ENCODE data around the gene ARL8A.
"Not testable (repeated sequence)": the region's sequence is repeated elsewhere in the genome, so short reads cannot be mapped to it uniquely, and the experiment has no call there.

The ARL8A gene

GRCh38 chr1:202176949-202177927 is 32.7 kb upstream of the ARL8A start:
- DNase-seq (ENCODE audit: low spot score), result no peak
- peak; percentile 9 for FAIRE-seq

GRCh38 chr1:202173993-202174392 is 29.5 kb upstream of the ARL8A start:
- no peak for FAIRE-seq
- no peak for DNase-seq (ENCODE audit: low spot score)

GRCh38 chr1:202172015-202172355 is 27.4 kb upstream of the ARL8A start:
- FAIRE-seq (no peak), DNase-seq (ENCODE audit: low spot score) (no peak)

GRCh38 chr1:202171292-202172014 is 26.9 kb upstream of the ARL8A start:
- FAIRE-seq (no peak), DNase-seq (ENCODE audit: low spot score) (no peak)

GRCh38 chr1:202170726-202171125 is 26.2 kb upstream of the ARL8A start:
- DNase-seq (ENCODE audit: low spot score), result no peak
- no peak for FAIRE-seq

GRCh38 chr1:202168861-202169260 is 24.3 kb upstream of the ARL8A start:
- DNase-seq (ENCODE audit: low spot score), result no peak
- no peak for FAIRE-seq

- FAIRE-seq (no peak), DNase-seq (ENCODE audit: low spot score) (no peak)
These were observed 23.3 kb upstream of the ARL8A start for GRCh38 chr1:202167708-202168415.

GRCh38 chr1:202167054-202167453 is 22.5 kb upstream of the ARL8A start:
- not testable (repeated sequence) for FAIRE-seq; DNase-seq (ENCODE audit: low spot score)

- FAIRE-seq, result no peak
- DNase-seq (ENCODE audit: low spot score), result no peak
These were observed 21.7 kb upstream of the ARL8A start for GRCh38 chr1:202165942-202166843.

- DNase-seq (ENCODE audit: low spot score), result no peak
- no peak for FAIRE-seq
These were observed 20.9 kb upstream of the ARL8A start for GRCh38 chr1:202165267-202165941.

- no peak for DNase-seq (ENCODE audit: low spot score)
- no peak for FAIRE-seq
These were observed 19.9 kb upstream of the ARL8A start for GRCh38 chr1:202164271-202165037.

GRCh38 chr1:202163281-202164270 is 19.0 kb upstream of the ARL8A start:
- DNase-seq (ENCODE audit: low spot score), result no peak
- no peak for FAIRE-seq

GRCh38 chr1:202162418-202163280 is 18.1 kb upstream of the ARL8A start:
- no peak for FAIRE-seq
- no peak for DNase-seq (ENCODE audit: low spot score)

GRCh38 chr1:202162047-202162417 is 17.5 kb upstream of the ARL8A start:
- DNase-seq (ENCODE audit: low spot score) (no peak), FAIRE-seq (no peak)

- FAIRE-seq (no peak), DNase-seq (ENCODE audit: low spot score) (no peak)
These were observed 16.9 kb upstream of the ARL8A start for GRCh38 chr1:202161151-202162046.

GRCh38 chr1:202160377-202160940 is 15.9 kb upstream of the ARL8A start, which contains the start of gene PTPN7:
Gene PTPN7 (minus strand): TSS chr1:202160602. CDS start chr1:202159402, 1,200 bp downstream.
- FAIRE-seq, result no peak
- DNase-seq (ENCODE audit: low spot score), result peak; percentile 57

All from urothelium cell line (cell line).